HCT116 (cell line): ENCODE data around the gene GLTP. TPM values are rescaled to one million over a fixed set of nuclear protein-coding genes. Genes with fewer than 3 reads are reported as not detected.

ENCODE experiments used
- ATAC-seq: fragments of 200-7000 bp; cut with Tn5 transposase; 2 replicates; pipeline ENCODE4 v1.9.1; 2020; ENCODE audit warnings: mild to moderate bottlenecking, moderate library complexity
- BruUV-seq: library from RNA; stranded (reverse); fragments of 400-500 nt; replicated peaks from 2 replicates; lab custom pipeline; 2021; lab: Mats Ljungman, UMichigan
- CTCF ChIA-PET: fragments of 300-600 bp; sonication (Branson Sonifier 250); formaldehyde crosslinking; loops from one replicate; lab custom pipeline; 2021; ENCODE audit warnings: antibody characterized with exemption; lab: Charles Lee
- POLR2A ChIA-PET: fragments of 300-600, 350-600 bp; sonication (Branson Sonifier 250); formaldehyde crosslinking; loops from one replicate; lab custom pipeline; 2021; ENCODE audit warnings: antibody characterized with exemption; lab: Charles Lee
- RAD21 ChIA-PET, 2 experiments: fragments of 300-600 bp; sonication (Branson Sonifier 250); formaldehyde crosslinking; loops; one replicate each; lab custom pipeline; 2023; ENCODE audit warnings: low total read pairs in 2 of 2; ENCODE audit not compliant: uncharacterized antibody in 2 of 2, unreplicated experiment in 2 of 2, low non-redundant PET in 1 of 2; lab: Charles Lee
- DNase-seq: peaks from one replicate; pipeline ENCODE4 v3.0.0-alpha.2; 2010; ENCODE audit warnings: low read depth, low spot score
- H2AFZ ChIP-seq: fragments of 200-600 bp; shearing (Covaris generic), sonication (generic); 2 replicates; pipeline ENCODE4 v1.6.1; 2017; ENCODE audit warnings: low read depth, mixed run types, mixed read lengths, antibody characterized with exemption, low read length; ENCODE audit not compliant: poor library complexity, severe bottlenecking
- H3K27ac ChIP-seq: 2 replicates; pipeline ENCODE4 v1.5.1; 2012; ENCODE audit warnings: low read depth, low read length
- H3K27me3 ChIP-seq: fragments of 200-600 bp; sonication (generic); 2 replicates; pipeline ENCODE4 v1.6.1; 2016; ENCODE audit warnings: mixed run types, low read length, mixed read lengths; ENCODE audit not compliant: insufficient read depth
- H3K36me3 ChIP-seq, 2 experiments: fragments of 200-500 bp in 1 of 2; fragments of 200-600 bp in 1 of 2; sonication (Bioruptor generic) in 1 of 2; sonication (generic) in 1 of 2; 2 replicates each; pipeline versions ENCODE4 v1.5.1 to v1.6.1; 2014 to 2016; ENCODE audit warnings: low read length in 2 of 2, inconsistent platforms in 1 of 2, mixed read lengths in 1 of 2, mixed run types in 1 of 2; ENCODE audit not compliant: insufficient read depth in 2 of 2, control insufficient read depth in 1 of 2
- H3K4me1 ChIP-seq, 2 experiments: fragments of 200-600 bp in 1 of 2; sonication (generic) in 1 of 2; 2 replicates each; pipeline versions ENCODE4 v1.5.1 to v1.6.1; 2012 to 2017; ENCODE audit warnings: low read length in 2 of 2, inconsistent platforms in 1 of 2, mild to moderate bottlenecking in 1 of 2, mixed read lengths in 1 of 2, mixed run types in 1 of 2, moderate library complexity in 1 of 2; ENCODE audit not compliant: insufficient read depth in 2 of 2, control insufficient read depth in 1 of 2
- H3K4me2 ChIP-seq: fragments of 200-600 bp; sonication (generic); 2 replicates; pipeline ENCODE4 v1.6.1; 2017; ENCODE audit warnings: mixed run types, low read length, mixed read lengths
- H3K4me3 ChIP-seq, 2 experiments: fragments of 200-600 bp in 1 of 2; sonication (generic) in 1 of 2; replicated peaks in 1 of 2; 2 replicates each; pipeline ENCODE4 v1.5.1; 2011 to 2016; ENCODE audit warnings: low read length in 2 of 2, control low read depth in 1 of 2, low read depth in 1 of 2, mild to moderate bottlenecking in 1 of 2, mixed read lengths in 1 of 2, mixed run types in 1 of 2
- H3K79me2 ChIP-seq: fragments of 200-600 bp; sonication (generic); 2 replicates; pipeline ENCODE4 v1.6.1; 2017; ENCODE audit warnings: mild to moderate bottlenecking, mixed run types, low read length, moderate library complexity, mixed read lengths; ENCODE audit not compliant: insufficient read depth
- H3K9ac ChIP-seq: fragments of 200-600 bp; sonication (generic); 2 replicates; pipeline ENCODE4 v1.6.1; 2016; ENCODE audit warnings: low read length, mixed read lengths
- H3K9me2 ChIP-seq: fragments of 200-600 bp; sonication (generic), shearing (Covaris generic); 2 replicates; pipeline ENCODE4 v1.6.1; 2017; ENCODE audit warnings: mixed run types, mild to moderate bottlenecking, moderate library complexity; ENCODE audit not compliant: insufficient read depth
- H3K9me3 ChIP-seq, 2 experiments: fragments of 200-500 bp in 1 of 2; fragments of 200-600 bp in 1 of 2; sonication (Bioruptor generic) in 1 of 2; sonication (generic) in 1 of 2; 2 replicates each; pipeline ENCODE4 v1.6.1; 2014 to 2017; ENCODE audit warnings: low read length in 2 of 2, mixed read lengths in 2 of 2, inconsistent platforms in 1 of 2, low read depth in 1 of 2, mild to moderate bottlenecking in 1 of 2, mixed run types in 1 of 2, moderate library complexity in 1 of 2; ENCODE audit not compliant: control insufficient read depth in 1 of 2, insufficient read depth in 1 of 2
- H4K20me1 ChIP-seq: fragments of 200-600 bp; sonication (generic), shearing (Covaris generic); 2 replicates; pipeline ENCODE4 v1.6.1; 2017; ENCODE audit warnings: mixed run types, mild to moderate bottlenecking, moderate library complexity; ENCODE audit not compliant: insufficient read depth
- CEBPB ChIP-seq: IDR thresholded peaks from 2 replicates; pipeline ENCODE4 v1.6.1; 2012; ENCODE audit warnings: low read depth
- CTCF ChIP-seq, 3 experiments: fragments of 200-600 bp in 1 of 3; sonication (generic) in 1 of 3; IDR thresholded peaks in 2 of 3; conservative IDR thresholded peaks in 1 of 3; 2 replicates each; pipeline ENCODE4 v1.5.1; 2012 to 2017; ENCODE audit warnings: low read depth in 2 of 3, low read length in 2 of 3, antibody characterized with exemption in 1 of 3, borderline replicate concordance in 1 of 3, control low read depth in 1 of 3, mild to moderate bottlenecking in 1 of 3, mixed read lengths in 1 of 3, mixed run types in 1 of 3, moderate library complexity in 1 of 3; ENCODE audit not compliant: insufficient read depth in 1 of 3
- EGR1 ChIP-seq: IDR thresholded peaks from 2 replicates; pipeline ENCODE4 v1.6.1; 2012; ENCODE audit warnings: low read depth
- ELF1 ChIP-seq: IDR thresholded peaks from 2 replicates; pipeline ENCODE4 v1.6.1; 2012; ENCODE audit warnings: low read depth, borderline replicate concordance
- FOSL1 ChIP-seq: IDR thresholded peaks from 2 replicates; pipeline ENCODE4 v1.6.1; 2012; ENCODE audit warnings: low read depth
- POLR2A ChIP-seq: IDR thresholded peaks from 2 replicates; pipeline ENCODE4 v1.7.0; 2011; ENCODE audit warnings: borderline replicate concordance; ENCODE audit not compliant: insufficient read depth, insufficient read length; ENCODE audit errors: extremely low read depth
- POLR2AphosphoS5 ChIP-seq: IDR thresholded peaks from 2 replicates; pipeline ENCODE4 v1.6.1; 2011; ENCODE audit warnings: mild to moderate bottlenecking, low read depth, low read length, moderate library complexity
- RAD21 ChIP-seq: IDR thresholded peaks from 2 replicates; pipeline ENCODE4 v1.6.1; 2012; ENCODE audit warnings: low read depth, mild to moderate bottlenecking
- REST ChIP-seq: IDR thresholded peaks from 2 replicates; pipeline ENCODE4 v1.6.1; 2012; ENCODE audit warnings: low read depth
- SIN3A ChIP-seq: IDR thresholded peaks from 2 replicates; pipeline ENCODE4 v1.6.1; 2012; ENCODE audit warnings: low read depth
- SP1 ChIP-seq: IDR thresholded peaks from 2 replicates; pipeline ENCODE4 v1.6.1; 2012; ENCODE audit warnings: low read depth
- SRF ChIP-seq: IDR thresholded peaks from 2 replicates; pipeline ENCODE4 v1.6.1; 2012; ENCODE audit warnings: low read depth
- ZFX ChIP-seq: fragments of 450-650 bp; IDR thresholded peaks from 2 replicates; pipeline ENCODE4 v1.6.1; 2017
- ZNF274 ChIP-seq: fragments of 200-500 bp; sonication (Bioruptor generic); IDR thresholded peaks from 2 replicates; pipeline ENCODE4 v1.6.1; 2014; ENCODE audit warnings: mild to moderate bottlenecking, low read depth, low read length, inconsistent platforms
- intact Hi-C: fragments of 100-400 bp; cut with micrococcal nuclease; formaldehyde crosslinking; loops from 2 replicates; pipeline ENCODE4 v1.10.0; 2022
- total RNA-seq: library from RNA; stranded (reverse); gene quantifications from one replicate; pipeline ENCODE4 v1.2.1, GENCODE V29; 2021; ENCODE audit not compliant: unreplicated experiment
- TF ChIP-seq, protein P1 (sequence below): IDR thresholded peaks from 2 replicates; pipeline ENCODE4 v1.6.1; 2012
- TF ChIP-seq, protein P2 (sequence below): IDR thresholded peaks from 2 replicates; pipeline ENCODE4 v1.6.1; 2012
- TF ChIP-seq, protein P3 (sequence below): IDR thresholded peaks from 2 replicates; pipeline ENCODE4 v1.6.1; 2011; ENCODE audit warnings: mild to moderate bottlenecking, low read length, moderate library complexity; ENCODE audit not compliant: insufficient replicate concordance; ENCODE audit errors: extremely low read depth

Gene GLTP
- total RNA-seq, 1 experiment from 2014 or later: 26.6 TPM

DNA sequence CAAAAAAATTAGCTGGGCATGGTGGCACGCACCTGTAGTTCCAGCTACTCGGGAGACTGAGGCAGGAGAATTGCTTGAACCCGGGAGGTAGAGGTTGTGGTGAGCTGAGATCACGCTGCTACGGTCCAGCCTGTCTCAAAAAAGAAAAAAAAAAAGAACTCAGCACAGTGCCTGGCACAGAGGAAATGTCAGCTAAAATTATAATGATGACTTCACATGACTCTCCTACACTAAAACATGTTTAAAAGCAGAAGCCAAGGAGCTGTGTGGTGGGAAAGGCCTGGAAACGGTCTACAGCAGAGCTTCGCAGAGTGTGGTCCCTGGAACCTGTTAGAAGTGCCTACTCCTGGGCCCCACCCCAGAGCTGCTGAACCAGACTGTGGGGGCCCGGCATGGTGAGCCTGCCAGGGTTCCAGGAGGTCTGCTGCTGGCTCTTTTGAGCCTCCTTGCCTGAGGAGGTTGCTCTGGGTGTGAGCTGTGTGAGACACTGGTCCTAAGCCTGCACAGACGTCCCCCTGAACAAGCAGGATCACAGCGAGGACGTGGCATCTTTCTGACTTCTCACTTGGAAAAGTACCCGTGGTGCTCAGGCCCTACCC lies 47.8 kb upstream of the GLTP start:
- H2AFZ ChIP-seq: no peak overlapping the region
- no peak overlapping the region for H3K9ac ChIP-seq
- BruUV-seq: no TSS peak
- H3K4me2 ChIP-seq: no peak overlapping the region
- no peaks in the 10 kb centered on the region for H3K4me1 ChIP-seq
- no peaks in the 10 kb centered on the region for H3K79me2 ChIP-seq
- H3K9me3 ChIP-seq: no peaks in the 10 kb centered on the region
- intact Hi-C loops: no loop called here
- H3K4me3 ChIP-seq: no peak overlapping the region
- no peaks in the 10 kb centered on the region for H4K20me1 ChIP-seq
- no peak for ATAC-seq
- ChIA-PET POLR2A (no interaction called here), CTCF (interaction anchor here (0.7 to 1.4 kb wide), 4 partner anchors 12 to 122 kb away, joined by 3 to 4 read pairs (median 3); no protein-coding TSS in a partner anchor), RAD21 (interaction anchor here in 1 of 2 experiments (0.5 kb wide), 1 partner anchor 8 kb away, joined by 3 read pairs; no protein-coding TSS in a partner anchor)
- DNase-seq: no peak
- no peak for TF ChIP-seq SIN3A
- TF ChIP-seq, protein P1, sequence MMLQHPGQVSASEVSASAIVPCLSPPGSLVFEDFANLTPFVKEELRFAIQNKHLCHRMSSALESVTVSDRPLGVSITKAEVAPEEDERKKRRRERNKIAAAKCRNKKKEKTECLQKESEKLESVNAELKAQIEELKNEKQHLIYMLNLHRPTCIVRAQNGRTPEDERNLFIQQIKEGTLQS: no peak
- TF ChIP-seq POLR2AphosphoS5: no peak
- no peak for TF ChIP-seq REST
- TF ChIP-seq, protein P2, sequence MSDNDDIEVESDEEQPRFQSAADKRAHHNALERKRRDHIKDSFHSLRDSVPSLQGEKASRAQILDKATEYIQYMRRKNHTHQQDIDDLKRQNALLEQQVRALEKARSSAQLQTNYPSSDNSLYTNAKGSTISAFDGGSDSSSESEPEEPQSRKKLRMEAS: no peak
- no peak for TF ChIP-seq CTCF (IDR thresholded peaks at IDR 0.05 in 2 of 3, conservative IDR thresholded peaks at IDR 0.05 in 1 of 3; ENCODE audit: borderline replicate concordance in 1 of 3, insufficient read depth in 1 of 3, low read depth in 2 of 3, low read length in 2 of 3)
- TF ChIP-seq ZFX: no peak
- no peak for TF ChIP-seq SRF
- TF ChIP-seq ZNF274: no peak
- no peak for TF ChIP-seq SP1
- TF ChIP-seq POLR2A: no peak
- TF ChIP-seq CEBPB: no peak
- no peak for TF ChIP-seq EGR1
- no peak for TF ChIP-seq FOSL1
- no peak for TF ChIP-seq ELF1
- TF ChIP-seq, protein P3, sequence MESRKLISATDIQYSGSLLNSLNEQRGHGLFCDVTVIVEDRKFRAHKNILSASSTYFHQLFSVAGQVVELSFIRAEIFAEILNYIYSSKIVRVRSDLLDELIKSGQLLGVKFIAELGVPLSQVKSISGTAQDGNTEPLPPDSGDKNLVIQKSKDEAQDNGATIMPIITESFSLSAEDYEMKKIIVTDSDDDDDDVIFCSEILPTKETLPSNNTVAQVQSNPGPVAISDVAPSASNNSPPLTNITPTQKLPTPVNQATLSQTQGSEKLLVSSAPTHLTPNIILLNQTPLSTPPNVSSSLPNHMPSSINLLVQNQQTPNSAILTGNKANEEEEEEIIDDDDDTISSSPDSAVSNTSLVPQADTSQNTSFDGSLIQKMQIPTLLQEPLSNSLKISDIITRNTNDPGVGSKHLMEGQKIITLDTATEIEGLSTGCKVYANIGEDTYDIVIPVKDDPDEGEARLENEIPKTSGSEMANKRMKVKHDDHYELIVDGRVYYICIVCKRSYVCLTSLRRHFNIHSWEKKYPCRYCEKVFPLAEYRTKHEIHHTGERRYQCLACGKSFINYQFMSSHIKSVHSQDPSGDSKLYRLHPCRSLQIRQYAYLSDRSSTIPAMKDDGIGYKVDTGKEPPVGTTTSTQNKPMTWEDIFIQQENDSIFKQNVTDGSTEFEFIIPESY: no peak
- no peak for TF ChIP-seq RAD21
- H3K27ac ChIP-seq: no peak overlapping the region
- no peaks in the 10 kb centered on the region for H3K27me3 ChIP-seq
- H3K9me2 ChIP-seq: no peaks in the 10 kb centered on the region
- H3K36me3 ChIP-seq: peaks cover 0 to 9% of the 10 kb centered on the region in 2 experiments; a peak in 2 of 4 replicates
